Esophagus squamous epithelium (tissue), 5 donors: Measurements from ENCODE around the gene CPLX1. TPM values are rescaled to one million over a fixed set of nuclear protein-coding genes. Genes with fewer than 3 reads are reported as not detected.
A peak's percentile ranks its signal among the peaks of the same experiment; 100 is the strongest.

Experiments
- DNase-seq: peaks from one replicate; lab custom pipeline; 2025; lab: John Stamatoyannopoulos, UW
- H3K27ac ChIP-seq, 4 donors: fragments of 200-600 bp; sonication (generic); one replicate each; pipeline ENCODE4 v1.5.1; 2016 to 2019; ENCODE audit warnings: mild to moderate bottlenecking in 1 of 4
- H3K27me3 ChIP-seq, 4 donors: fragments of 200-600 bp; sonication (generic); 1 replicate in 3 of 4; 2 replicates in 1 of 4; pipeline versions ENCODE4 v1.5.1 to v1.6.0; 2017 to 2021; ENCODE audit warnings: antibody characterized with exemption in 1 of 4
- H3K36me3 ChIP-seq, 3 donors: fragments of 200-600 bp; sonication (generic); one replicate each; pipeline ENCODE4 v1.5.1; 2016 to 2019
- H3K4me1 ChIP-seq, 3 donors: fragments of 200-600 bp; sonication (generic); one replicate each; pipeline ENCODE4 v1.5.1; 2017 to 2019
- H3K4me3 ChIP-seq, 4 donors: fragments of 200-600 bp; sonication (generic); 1 replicate in 3 of 4; 2 replicates in 1 of 4; pipeline ENCODE4 v1.5.1; 2016 to 2019; ENCODE audit warnings: mild to moderate bottlenecking in 2 of 4, moderate library complexity in 1 of 4
- H3K9me3 ChIP-seq, 3 donors: fragments of 200-600 bp; sonication (generic); one replicate each; pipeline ENCODE4 v1.5.1; 2016 to 2019
- CTCF ChIP-seq, 6 experiments: fragments of 450-650 bp in 4 of 6; fragments of 200-600 bp in 2 of 6; sonication (generic) in 2 of 6; IDR thresholded peaks; one replicate each; pipeline ENCODE4 v1.5.1; 2016 to 2019; ENCODE audit warnings: antibody characterized with exemption in 6 of 6, mild to moderate bottlenecking in 4 of 6, moderate library complexity in 4 of 6
- POLR2A ChIP-seq, 4 donors: fragments of 450-650 bp; IDR thresholded peaks; one replicate each; pipeline ENCODE4 v1.6.1; 2017; ENCODE audit warnings: antibody characterized with exemption in 4 of 4, mild to moderate bottlenecking in 4 of 4, moderate library complexity in 3 of 4
- WGBS, 2 donors: methylation state at CpG; one replicate each; pipeline ENCODE4 v1.1.5; 2018; 5-methylcytosine and 5-hydroxymethylcytosine counted together
- intact Hi-C: fragments of 100-400 bp; cut with DNase I; formaldehyde crosslinking; loops from one replicate; pipeline ENCODE4 v1.15.0; 2022
- total RNA-seq, 4 donors: library from RNA; depleted of rRNA; stranded (reverse); fragments of >200 nt; gene quantifications; one replicate each; pipeline ENCODE4 v1.1.0, GENCODE V29; 2016
- donor health status: DM: yes; HTN: yes; CAD: no.

The CPLX1 gene
- total RNA-seq, 4 donors from 2014 or later = 0.44 to 0.57 TPM; not detected in 2

- H3K4me3 ChIP-seq = no peak overlapping the region
- peaks cover 0 to 57% (median 16%) of the 10 kb centered on the region in 3 donors for H3K36me3 ChIP-seq
- no peaks in the 10 kb centered on the region for H3K27me3 ChIP-seq
- intact Hi-C loops = no loop called here
- 89 to 94% methylated on average over 17 to 20 of the region's 44 CpGs for WGBS, 2 donors
- no peaks in the 10 kb centered on the region for H3K4me1 ChIP-seq
- no peak for DNase-seq
- no peak for TF ChIP-seq POLR2A (IDR thresholded peaks at IDR 0.05)
- no peak for TF ChIP-seq CTCF (IDR thresholded peaks at IDR 0.05)
- H3K9me3 ChIP-seq = no peaks in the 10 kb centered on the region
- no peak overlapping the region for H3K27ac ChIP-seq
Observed at GRCh38 chr4:744212-744841, 81.6 kb downstream of the CPLX1 start.

- Histone ChIP-seq H3K36me3 (peaks cover 0 to 61% (median 14%) of the 10 kb centered on the region in 3 donors), H3K4me1 (no peaks in the 10 kb centered on the region), H3K4me3 (no peak overlapping the region), H3K27me3 (no peaks in the 10 kb centered on the region), H3K9me3 (no peaks in the 10 kb centered on the region), H3K27ac (no peak overlapping the region)
- intact Hi-C loops = no loop called here
- 76 to 88% methylated on average over 6 to 22 of the region's 22 CpGs for whole genome bisulfite sequencing, 2 donors
- no peak for DNase-seq
- no peak for TF ChIP-seq CTCF (IDR thresholded peaks at IDR 0.05)
- TF ChIP-seq POLR2A (IDR thresholded peaks at IDR 0.05) = no peak
Observed at GRCh38 chr4:743463-744211, 82.3 kb downstream of the CPLX1 start.

GRCh38 chr4:742742-743311, 83.1 kb downstream of the CPLX1 start:
- intact Hi-C loops = no loop called here
- Histone ChIP-seq H3K27ac (no peak overlapping the region), H3K27me3 (no peaks in the 10 kb centered on the region), H3K36me3 (peaks cover 0 to 61% (median 10%) of the 10 kb centered on the region in 3 donors), H3K4me3 (no peak overlapping the region), H3K9me3 (no peaks in the 10 kb centered on the region), H3K4me1 (no peaks in the 10 kb centered on the region)
- DNase-seq = no peak
- TF ChIP-seq POLR2A (IDR thresholded peaks at IDR 0.05) (no peak), CTCF (IDR thresholded peaks at IDR 0.05) (peak; percentile 70 to 95 (median 82))
- WGBS, 2 donors = 100% methylated on average over 1 of the region's 26 CpGs; no CpG with 5 or more reads in 1 of the 2 donors

GRCh38 chr4:742096-742741, 83.7 kb downstream of the CPLX1 start:
- TF ChIP-seq POLR2A (IDR thresholded peaks at IDR 0.05) = no peak
- intact Hi-C loops = no loop called here
- Histone ChIP-seq H3K27me3 (no peaks in the 10 kb centered on the region), H3K27ac (no peak overlapping the region), H3K36me3 (peaks cover 0 to 63% (median 17%) of the 10 kb centered on the region in 3 donors), H3K4me1 (no peaks in the 10 kb centered on the region), H3K9me3 (no peaks in the 10 kb centered on the region), H3K4me3 (no peak overlapping the region)
- DNase-seq = no peak
- WGBS, 2 donors = 82 to 89% methylated on average over 11 to 18 of the region's 21 CpGs

- no peaks in the 10 kb centered on the region for H3K27me3 ChIP-seq
- TF ChIP-seq CTCF (IDR thresholded peaks at IDR 0.05) (no peak), POLR2A (IDR thresholded peaks at IDR 0.05) (no peak)
- no peak overlapping the region for H3K27ac ChIP-seq
- no peaks in the 10 kb centered on the region for H3K4me1 ChIP-seq
- WGBS, 2 donors = 76 to 93% methylated on average over 17 to 19 of the region's 19 CpGs
- DNase-seq = no peak
- intact Hi-C loops = no loop called here
- no peaks in the 10 kb centered on the region for H3K9me3 ChIP-seq
- peaks cover 0 to 76% (median 17%) of the 10 kb centered on the region in 3 donors for H3K36me3 ChIP-seq
- H3K4me3 ChIP-seq = no peak overlapping the region
Observed at GRCh38 chr4:740656-741282, 85.2 kb downstream of the CPLX1 start.
